HG02852 (cell line): ENCODE data around the gene OBSL1.

Experiments
- ATAC-seq: cut with Tn5 transposase; IDR thresholded peaks from one replicate; pipeline ENCODE4 v1.9.1; 2021; ENCODE audit warnings: mild to moderate bottlenecking, moderate library complexity; ENCODE audit not compliant: unreplicated experiment

Gene OBSL1

GRCh38 chr2:219567791-219568361, 3.5 kb downstream of the OBSL1 start:
- ATAC-seq, result no peak

- no peak for ATAC-seq
These were observed 4.2 kb downstream of the OBSL1 start for GRCh38 chr2:219567131-219567530.

- no peak for ATAC-seq
These were observed 4.7 kb downstream of the OBSL1 start for GRCh38 chr2:219566640-219567039.

GRCh38 chr2:219565130-219566080, 5.9 kb downstream of the OBSL1 start:
- ATAC-seq, result no peak

- no peak for ATAC-seq
These were observed 7.9 kb downstream of the OBSL1 start for GRCh38 chr2:219563271-219563928.

GRCh38 chr2:219562049-219563020, 9.0 kb downstream of the OBSL1 start:
- ATAC-seq, result no peak

- no peak for ATAC-seq
These were observed 9.9 kb downstream of the OBSL1 start for GRCh38 chr2:219561179-219562048.

- ATAC-seq, result no peak
These were observed 10.5 kb downstream of the OBSL1 start for GRCh38 chr2:219560893-219561178.

GRCh38 chr2:219560037-219560892, 11.1 kb downstream of the OBSL1 start:
- no peak for ATAC-seq

- ATAC-seq, result no peak
These were observed 12.0 kb downstream of the OBSL1 start for GRCh38 chr2:219559156-219559915.

- no peak for ATAC-seq
These were observed 13.3 kb downstream of the OBSL1 start for GRCh38 chr2:219557791-219558785.

GRCh38 chr2:219557320-219557719, 14.0 kb downstream of the OBSL1 start:
- ATAC-seq, result no peak

GRCh38 chr2:219556413-219556812, 14.9 kb downstream of the OBSL1 start:
- ATAC-seq, result no peak

- no peak for ATAC-seq
These were observed 15.4 kb downstream of the OBSL1 start for GRCh38 chr2:219555956-219556355.

GRCh38 chr2:219554350-219554749, 17.0 kb downstream of the OBSL1 start:
- no peak for ATAC-seq

GRCh38 chr2:219553463-219553963, 17.8 kb downstream of the OBSL1 start:
- no peak for ATAC-seq

- ATAC-seq, result no peak
These were observed 18.2 kb downstream of the OBSL1 start for GRCh38 chr2:219553168-219553417.
